ENCODE data around the gene COX18. TPM values are rescaled to one million over a fixed set of nuclear protein-coding genes. Genes with fewer than 3 reads are reported as not detected.

Gene COX18
- total and polyA plus RNA-seq, 2 experiments from 2014 or later: 9.6 to 44.7 TPM

DNA sequence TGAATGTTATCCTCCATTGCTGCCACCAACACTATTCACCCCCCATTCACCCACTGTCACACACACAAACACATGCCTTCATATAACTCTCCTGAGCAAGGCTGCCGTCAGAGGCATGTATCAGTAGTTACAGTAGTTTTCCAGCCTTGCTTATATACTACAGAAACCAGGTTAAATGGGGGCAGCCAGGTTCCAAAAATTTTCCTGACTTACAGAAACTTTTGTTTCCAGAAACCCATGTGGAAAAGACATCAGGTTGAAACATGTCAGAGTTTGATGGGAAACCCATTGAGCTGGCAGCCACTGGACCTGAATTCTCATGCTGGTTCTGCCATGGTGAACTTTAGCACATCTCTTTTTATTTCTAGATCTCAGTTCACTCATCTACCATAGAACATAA lies 64.0 kb downstream of the COX18 start:
- Mint-ChIP-seq H3K27ac (no peak overlapping the region), H3K36me3 (ENCODE audit: low read depth) (no peaks in the 10 kb centered on the region), H3K4me1 (peaks cover 4% of the 10 kb centered on the region; the same call in 1 of the 3 replicates), H3K9me3 (peaks cover 2% of the 10 kb centered on the region; the same call in 2 of the 3 replicates), H3K27me3 (ENCODE audit: insufficient read depth, low read depth, poor library complexity) (no peaks in the 10 kb centered on the region), H3K4me3 (no peak overlapping the region)
- H3K36me3 ChIP-seq (ENCODE audit: insufficient read depth): no peaks in the 10 kb centered on the region
- TF ChIP-seq, protein P1, sequence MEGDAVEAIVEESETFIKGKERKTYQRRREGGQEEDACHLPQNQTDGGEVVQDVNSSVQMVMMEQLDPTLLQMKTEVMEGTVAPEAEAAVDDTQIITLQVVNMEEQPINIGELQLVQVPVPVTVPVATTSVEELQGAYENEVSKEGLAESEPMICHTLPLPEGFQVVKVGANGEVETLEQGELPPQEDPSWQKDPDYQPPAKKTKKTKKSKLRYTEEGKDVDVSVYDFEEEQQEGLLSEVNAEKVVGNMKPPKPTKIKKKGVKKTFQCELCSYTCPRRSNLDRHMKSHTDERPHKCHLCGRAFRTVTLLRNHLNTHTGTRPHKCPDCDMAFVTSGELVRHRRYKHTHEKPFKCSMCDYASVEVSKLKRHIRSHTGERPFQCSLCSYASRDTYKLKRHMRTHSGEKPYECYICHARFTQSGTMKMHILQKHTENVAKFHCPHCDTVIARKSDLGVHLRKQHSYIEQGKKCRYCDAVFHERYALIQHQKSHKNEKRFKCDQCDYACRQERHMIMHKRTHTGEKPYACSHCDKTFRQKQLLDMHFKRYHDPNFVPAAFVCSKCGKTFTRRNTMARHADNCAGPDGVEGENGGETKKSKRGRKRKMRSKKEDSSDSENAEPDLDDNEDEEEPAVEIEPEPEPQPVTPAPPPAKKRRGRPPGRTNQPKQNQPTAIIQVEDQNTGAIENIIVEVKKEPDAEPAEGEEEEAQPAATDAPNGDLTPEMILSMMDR (conservative IDR thresholded peaks at IDR 0.05; ENCODE audit: low read depth in 2 of 2): no peak
- TF ChIP-seq JUNB (IDR thresholded peaks at IDR 0.05; ENCODE audit: unreplicated experiment): no peak
- no peak for TF ChIP-seq NANOG (IDR thresholded peaks at IDR 0.05; ENCODE audit: borderline replicate concordance)
- no peak for TF ChIP-seq POLR2AphosphoS5 (IDR thresholded peaks at IDR 0.05; ENCODE audit: low read depth)
- no peak for TF ChIP-seq ZNF331 (CRISPR knock-in tag; IDR thresholded peaks at IDR 0.05; ENCODE audit: low read depth)
- TF ChIP-seq EZH2phosphoT487 (IDR thresholded peaks at IDR 0.05; ENCODE audit: unreplicated experiment): no peak
- TF ChIP-seq, protein P2, sequence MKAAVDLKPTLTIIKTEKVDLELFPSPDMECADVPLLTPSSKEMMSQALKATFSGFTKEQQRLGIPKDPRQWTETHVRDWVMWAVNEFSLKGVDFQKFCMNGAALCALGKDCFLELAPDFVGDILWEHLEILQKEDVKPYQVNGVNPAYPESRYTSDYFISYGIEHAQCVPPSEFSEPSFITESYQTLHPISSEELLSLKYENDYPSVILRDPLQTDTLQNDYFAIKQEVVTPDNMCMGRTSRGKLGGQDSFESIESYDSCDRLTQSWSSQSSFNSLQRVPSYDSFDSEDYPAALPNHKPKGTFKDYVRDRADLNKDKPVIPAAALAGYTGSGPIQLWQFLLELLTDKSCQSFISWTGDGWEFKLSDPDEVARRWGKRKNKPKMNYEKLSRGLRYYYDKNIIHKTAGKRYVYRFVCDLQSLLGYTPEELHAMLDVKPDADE (IDR thresholded peaks at IDR 0.05): no peak
- no peak for TF ChIP-seq CREB1 (CRISPR knock-in tag; IDR thresholded peaks at IDR 0.05; ENCODE audit: low read depth)
- TF ChIP-seq, protein P3, sequence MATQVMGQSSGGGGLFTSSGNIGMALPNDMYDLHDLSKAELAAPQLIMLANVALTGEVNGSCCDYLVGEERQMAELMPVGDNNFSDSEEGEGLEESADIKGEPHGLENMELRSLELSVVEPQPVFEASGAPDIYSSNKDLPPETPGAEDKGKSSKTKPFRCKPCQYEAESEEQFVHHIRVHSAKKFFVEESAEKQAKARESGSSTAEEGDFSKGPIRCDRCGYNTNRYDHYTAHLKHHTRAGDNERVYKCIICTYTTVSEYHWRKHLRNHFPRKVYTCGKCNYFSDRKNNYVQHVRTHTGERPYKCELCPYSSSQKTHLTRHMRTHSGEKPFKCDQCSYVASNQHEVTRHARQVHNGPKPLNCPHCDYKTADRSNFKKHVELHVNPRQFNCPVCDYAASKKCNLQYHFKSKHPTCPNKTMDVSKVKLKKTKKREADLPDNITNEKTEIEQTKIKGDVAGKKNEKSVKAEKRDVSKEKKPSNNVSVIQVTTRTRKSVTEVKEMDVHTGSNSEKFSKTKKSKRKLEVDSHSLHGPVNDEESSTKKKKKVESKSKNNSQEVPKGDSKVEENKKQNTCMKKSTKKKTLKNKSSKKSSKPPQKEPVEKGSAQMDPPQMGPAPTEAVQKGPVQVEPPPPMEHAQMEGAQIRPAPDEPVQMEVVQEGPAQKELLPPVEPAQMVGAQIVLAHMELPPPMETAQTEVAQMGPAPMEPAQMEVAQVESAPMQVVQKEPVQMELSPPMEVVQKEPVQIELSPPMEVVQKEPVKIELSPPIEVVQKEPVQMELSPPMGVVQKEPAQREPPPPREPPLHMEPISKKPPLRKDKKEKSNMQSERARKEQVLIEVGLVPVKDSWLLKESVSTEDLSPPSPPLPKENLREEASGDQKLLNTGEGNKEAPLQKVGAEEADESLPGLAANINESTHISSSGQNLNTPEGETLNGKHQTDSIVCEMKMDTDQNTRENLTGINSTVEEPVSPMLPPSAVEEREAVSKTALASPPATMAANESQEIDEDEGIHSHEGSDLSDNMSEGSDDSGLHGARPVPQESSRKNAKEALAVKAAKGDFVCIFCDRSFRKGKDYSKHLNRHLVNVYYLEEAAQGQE (IDR thresholded peaks at IDR 0.05; ENCODE audit: unreplicated experiment): no peak
- TF ChIP-seq EZH2 (IDR thresholded peaks at IDR 0.05; ENCODE audit: low read depth, unreplicated experiment): no peak
- TF ChIP-seq, protein P4, sequence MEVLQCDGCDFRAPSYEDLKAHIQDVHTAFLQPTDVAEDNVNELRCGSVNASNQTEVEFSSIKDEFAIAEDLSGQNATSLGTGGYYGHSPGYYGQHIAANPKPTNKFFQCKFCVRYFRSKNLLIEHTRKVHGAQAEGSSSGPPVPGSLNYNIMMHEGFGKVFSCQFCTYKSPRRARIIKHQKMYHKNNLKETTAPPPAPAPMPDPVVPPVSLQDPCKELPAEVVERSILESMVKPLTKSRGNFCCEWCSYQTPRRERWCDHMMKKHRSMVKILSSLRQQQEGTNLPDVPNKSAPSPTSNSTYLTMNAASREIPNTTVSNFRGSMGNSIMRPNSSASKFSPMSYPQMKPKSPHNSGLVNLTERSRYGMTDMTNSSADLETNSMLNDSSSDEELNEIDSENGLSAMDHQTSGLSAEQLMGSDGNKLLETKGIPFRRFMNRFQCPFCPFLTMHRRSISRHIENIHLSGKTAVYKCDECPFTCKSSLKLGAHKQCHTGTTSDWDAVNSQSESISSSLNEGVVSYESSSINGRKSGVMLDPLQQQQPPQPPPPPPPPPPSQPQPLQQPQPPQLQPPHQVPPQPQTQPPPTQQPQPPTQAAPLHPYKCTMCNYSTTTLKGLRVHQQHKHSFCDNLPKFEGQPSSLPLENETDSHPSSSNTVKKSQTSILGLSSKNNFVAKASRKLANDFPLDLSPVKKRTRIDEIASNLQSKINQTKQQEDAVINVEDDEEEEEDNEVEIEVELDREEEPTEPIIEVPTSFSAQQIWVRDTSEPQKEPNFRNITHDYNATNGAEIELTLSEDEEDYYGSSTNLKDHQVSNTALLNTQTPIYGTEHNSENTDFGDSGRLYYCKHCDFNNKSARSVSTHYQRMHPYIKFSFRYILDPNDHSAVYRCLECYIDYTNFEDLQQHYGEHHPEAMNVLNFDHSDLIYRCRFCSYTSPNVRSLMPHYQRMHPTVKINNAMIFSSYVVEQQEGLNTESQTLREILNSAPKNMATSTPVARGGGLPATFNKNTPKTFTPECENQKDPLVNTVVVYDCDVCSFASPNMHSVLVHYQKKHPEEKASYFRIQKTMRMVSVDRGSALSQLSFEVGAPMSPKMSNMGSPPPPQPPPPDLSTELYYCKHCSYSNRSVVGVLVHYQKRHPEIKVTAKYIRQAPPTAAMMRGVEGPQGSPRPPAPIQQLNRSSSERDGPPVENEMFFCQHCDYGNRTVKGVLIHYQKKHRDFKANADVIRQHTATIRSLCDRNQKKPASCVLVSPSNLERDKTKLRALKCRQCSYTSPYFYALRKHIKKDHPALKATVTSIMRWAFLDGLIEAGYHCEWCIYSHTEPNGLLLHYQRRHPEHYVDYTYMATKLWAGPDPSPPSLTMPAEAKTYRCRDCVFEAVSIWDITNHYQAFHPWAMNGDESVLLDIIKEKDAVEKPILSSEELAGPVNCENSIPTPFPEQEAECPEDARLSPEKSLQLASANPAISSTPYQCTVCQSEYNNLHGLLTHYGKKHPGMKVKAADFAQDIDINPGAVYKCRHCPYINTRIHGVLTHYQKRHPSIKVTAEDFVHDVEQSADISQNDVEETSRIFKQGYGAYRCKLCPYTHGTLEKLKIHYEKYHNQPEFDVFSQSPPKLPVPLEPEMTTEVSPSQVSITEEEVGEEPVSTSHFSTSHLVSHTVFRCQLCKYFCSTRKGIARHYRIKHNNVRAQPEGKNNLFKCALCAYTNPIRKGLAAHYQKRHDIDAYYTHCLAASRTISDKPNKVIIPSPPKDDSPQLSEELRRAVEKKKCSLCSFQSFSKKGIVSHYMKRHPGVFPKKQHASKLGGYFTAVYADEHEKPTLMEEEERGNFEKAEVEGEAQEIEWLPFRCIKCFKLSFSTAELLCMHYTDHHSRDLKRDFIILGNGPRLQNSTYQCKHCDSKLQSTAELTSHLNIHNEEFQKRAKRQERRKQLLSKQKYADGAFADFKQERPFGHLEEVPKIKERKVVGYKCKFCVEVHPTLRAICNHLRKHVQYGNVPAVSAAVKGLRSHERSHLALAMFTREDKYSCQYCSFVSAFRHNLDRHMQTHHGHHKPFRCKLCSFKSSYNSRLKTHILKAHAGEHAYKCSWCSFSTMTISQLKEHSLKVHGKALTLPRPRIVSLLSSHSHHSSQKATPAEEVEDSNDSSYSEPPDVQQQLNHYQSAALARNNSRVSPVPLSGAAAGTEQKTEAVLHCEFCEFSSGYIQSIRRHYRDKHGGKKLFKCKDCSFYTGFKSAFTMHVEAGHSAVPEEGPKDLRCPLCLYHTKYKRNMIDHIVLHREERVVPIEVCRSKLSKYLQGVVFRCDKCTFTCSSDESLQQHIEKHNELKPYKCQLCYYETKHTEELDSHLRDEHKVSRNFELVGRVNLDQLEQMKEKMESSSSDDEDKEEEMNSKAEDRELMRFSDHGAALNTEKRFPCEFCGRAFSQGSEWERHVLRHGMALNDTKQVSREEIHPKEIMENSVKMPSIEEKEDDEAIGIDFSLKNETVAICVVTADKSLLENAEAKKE (CRISPR knock-in tag; IDR thresholded peaks at IDR 0.05): no peak
- no peak for TF ChIP-seq STAT1 (IDR thresholded peaks at IDR 0.05; ENCODE audit: unreplicated experiment)
- TF ChIP-seq ZNF114 (CRISPR knock-in tag; IDR thresholded peaks at IDR 0.05): no peak
- peaks cover 13% of the 10 kb centered on the region; the same call in 1 of the 2 replicates for H3K9me2 ChIP-seq (ENCODE audit: insufficient read depth)
- H2AFZ ChIP-seq: no peak overlapping the region
- no peak overlapping the region for H3K27ac ChIP-seq (ENCODE audit: low read depth)
- ATAC-seq (no peak), DNase-seq (ENCODE audit: low spot score) (no peak)
- no peaks in the 10 kb centered on the region for H4K20me1 ChIP-seq (replicated peaks; ENCODE audit: insufficient read depth)
- H3K4me2 ChIP-seq: no peak overlapping the region
- no peaks in the 10 kb centered on the region for H3F3A ChIP-seq (replicated peaks; ENCODE audit: low read depth)
- H3K27me3 ChIP-seq (ENCODE audit: insufficient read depth): no peaks in the 10 kb centered on the region
- no peaks in the 10 kb centered on the region for H3K4me1 ChIP-seq (ENCODE audit: insufficient read depth)
- no peaks in the 10 kb centered on the region for H3K79me2 ChIP-seq (replicated peaks; ENCODE audit: insufficient read depth)
- H3K4me3 ChIP-seq: no peak overlapping the region
